ENCODE results near the gene PSMG1.
"Not testable (repeated sequence)": the region's sequence is repeated elsewhere in the genome, so short reads cannot be mapped to it uniquely, and the experiment has no call there.

PSMG1 gene

GRCh38 chr21:39148975-39149374 lies 34.3 kb downstream of the PSMG1 start:
- no peaks in the 10 kb centered on the region for H3K9me3 ChIP-seq (ENCODE audit: control insufficient read depth, low read length)
- no peaks in the 10 kb centered on the region for H3K27me3 ChIP-seq (ENCODE audit: control insufficient read depth, insufficient read depth, low read length)
- H3K4me1 ChIP-seq (ENCODE audit: control insufficient read depth, insufficient read depth, low read length) = no peaks in the 10 kb centered on the region
- H3K36me3 ChIP-seq (ENCODE audit: control insufficient read depth, insufficient read depth, low read length) = no peaks in the 10 kb centered on the region
- no peak overlapping the region for H3K9ac ChIP-seq (ENCODE audit: low read length)
- H3K4me3 ChIP-seq (ENCODE audit: low read length) = no peak overlapping the region

- Histone ChIP-seq H3K9me3 (ENCODE audit: control insufficient read depth, low read length) (no peaks in the 10 kb centered on the region), H3K27me3 (ENCODE audit: control insufficient read depth, insufficient read depth, low read length) (no peaks in the 10 kb centered on the region), H3K36me3 (ENCODE audit: control insufficient read depth, insufficient read depth, low read length) (no peaks in the 10 kb centered on the region), H3K4me3 (ENCODE audit: low read length) (no peak overlapping the region), H3K9ac (ENCODE audit: low read length) (no peak overlapping the region), H3K4me1 (ENCODE audit: control insufficient read depth, insufficient read depth, low read length) (peaks cover 6% of the 10 kb centered on the region)
These were observed 39.1 kb downstream of the PSMG1 start for GRCh38 chr21:39144191-39144590.

GRCh38 chr21:39142972-39143371 lies 40.3 kb downstream of the PSMG1 start:
- H3K4me3 ChIP-seq (ENCODE audit: low read length) = no peak overlapping the region
- no peaks in the 10 kb centered on the region for H3K27me3 ChIP-seq (ENCODE audit: control insufficient read depth, insufficient read depth, low read length)
- H3K4me1 ChIP-seq (ENCODE audit: control insufficient read depth, insufficient read depth, low read length) = peaks cover 6% of the 10 kb centered on the region
- no peak overlapping the region for H3K9ac ChIP-seq (ENCODE audit: low read length)
- no peaks in the 10 kb centered on the region for H3K36me3 ChIP-seq (ENCODE audit: control insufficient read depth, insufficient read depth, low read length)
- no peaks in the 10 kb centered on the region for H3K9me3 ChIP-seq (ENCODE audit: control insufficient read depth, low read length)

GRCh38 chr21:39141502-39141901 lies 41.7 kb downstream of the PSMG1 start:
- Histone ChIP-seq H3K4me1 (ENCODE audit: control insufficient read depth, insufficient read depth, low read length) (peaks cover 6% of the 10 kb centered on the region), H3K27me3 (ENCODE audit: control insufficient read depth, insufficient read depth, low read length) (no peaks in the 10 kb centered on the region), H3K9me3 (ENCODE audit: control insufficient read depth, low read length) (no peaks in the 10 kb centered on the region), H3K4me3 (ENCODE audit: low read length) (no peak overlapping the region), H3K9ac (ENCODE audit: low read length) (no peak overlapping the region), H3K36me3 (ENCODE audit: control insufficient read depth, insufficient read depth, low read length) (no peaks in the 10 kb centered on the region)

- no peak overlapping the region for H3K4me3 ChIP-seq (ENCODE audit: low read length)
- H3K27me3 ChIP-seq (ENCODE audit: control insufficient read depth, insufficient read depth, low read length) = no peaks in the 10 kb centered on the region
- peaks cover 6% of the 10 kb centered on the region for H3K4me1 ChIP-seq (ENCODE audit: control insufficient read depth, insufficient read depth, low read length)
- no peaks in the 10 kb centered on the region for H3K9me3 ChIP-seq (ENCODE audit: control insufficient read depth, low read length)
- H3K36me3 ChIP-seq (ENCODE audit: control insufficient read depth, insufficient read depth, low read length) = no peaks in the 10 kb centered on the region
- H3K9ac ChIP-seq (ENCODE audit: low read length) = no peak overlapping the region
These were observed 45.7 kb downstream of the PSMG1 start for GRCh38 chr21:39137248-39138178.

- Histone ChIP-seq H3K36me3 (ENCODE audit: control insufficient read depth, insufficient read depth, low read length) (no peaks in the 10 kb centered on the region), H3K27me3 (ENCODE audit: control insufficient read depth, insufficient read depth, low read length) (no peaks in the 10 kb centered on the region), H3K4me3 (ENCODE audit: low read length) (no peak overlapping the region), H3K9ac (ENCODE audit: low read length) (no peak overlapping the region), H3K4me1 (ENCODE audit: control insufficient read depth, insufficient read depth, low read length) (peaks cover 6% of the 10 kb centered on the region), H3K9me3 (ENCODE audit: control insufficient read depth, low read length) (no peaks in the 10 kb centered on the region)
These were observed 46.5 kb downstream of the PSMG1 start for GRCh38 chr21:39136711-39137110.

- not testable (repeated sequence) for H3K36me3 ChIP-seq (ENCODE audit: control insufficient read depth, insufficient read depth, low read length); H3K4me3 ChIP-seq (ENCODE audit: low read length); H3K27me3 ChIP-seq (ENCODE audit: control insufficient read depth, insufficient read depth, low read length); H3K4me1 ChIP-seq (ENCODE audit: control insufficient read depth, insufficient read depth, low read length); H3K9me3 ChIP-seq (ENCODE audit: control insufficient read depth, low read length); H3K9ac ChIP-seq (ENCODE audit: low read length)
These were observed 47.1 kb downstream of the PSMG1 start for GRCh38 chr21:39136138-39136537.

- Histone ChIP-seq H3K9me3 (ENCODE audit: control insufficient read depth, low read length) (no peaks in the 10 kb centered on the region), H3K9ac (ENCODE audit: low read length) (no peak overlapping the region), H3K4me3 (ENCODE audit: low read length) (no peak overlapping the region), H3K4me1 (ENCODE audit: control insufficient read depth, insufficient read depth, low read length) (no peaks in the 10 kb centered on the region), H3K27me3 (ENCODE audit: control insufficient read depth, insufficient read depth, low read length) (no peaks in the 10 kb centered on the region), H3K36me3 (ENCODE audit: control insufficient read depth, insufficient read depth, low read length) (no peaks in the 10 kb centered on the region)
These were observed 48.9 kb downstream of the PSMG1 start for GRCh38 chr21:39134288-39134810.

GRCh38 chr21:39132248-39132647 lies 51.0 kb downstream of the PSMG1 start:
- Histone ChIP-seq H3K27me3 (ENCODE audit: control insufficient read depth, insufficient read depth, low read length) (no peaks in the 10 kb centered on the region), H3K36me3 (ENCODE audit: control insufficient read depth, insufficient read depth, low read length) (no peaks in the 10 kb centered on the region), H3K4me1 (ENCODE audit: control insufficient read depth, insufficient read depth, low read length) (no peaks in the 10 kb centered on the region), H3K9ac (ENCODE audit: low read length) (no peak overlapping the region), H3K9me3 (ENCODE audit: control insufficient read depth, low read length) (no peaks in the 10 kb centered on the region), H3K4me3 (ENCODE audit: low read length) (no peak overlapping the region)

GRCh38 chr21:39131791-39132190 lies 51.5 kb downstream of the PSMG1 start:
- H3K4me1 ChIP-seq (ENCODE audit: control insufficient read depth, insufficient read depth, low read length) = no peaks in the 10 kb centered on the region
- no peak overlapping the region for H3K4me3 ChIP-seq (ENCODE audit: low read length)
- no peaks in the 10 kb centered on the region for H3K27me3 ChIP-seq (ENCODE audit: control insufficient read depth, insufficient read depth, low read length)
- no peaks in the 10 kb centered on the region for H3K36me3 ChIP-seq (ENCODE audit: control insufficient read depth, insufficient read depth, low read length)
- H3K9ac ChIP-seq (ENCODE audit: low read length) = no peak overlapping the region
- H3K9me3 ChIP-seq (ENCODE audit: control insufficient read depth, low read length) = no peaks in the 10 kb centered on the region

- Histone ChIP-seq H3K4me3 (ENCODE audit: low read length) (no peak overlapping the region), H3K27me3 (ENCODE audit: control insufficient read depth, insufficient read depth, low read length) (no peaks in the 10 kb centered on the region), H3K9me3 (ENCODE audit: control insufficient read depth, low read length) (no peaks in the 10 kb centered on the region), H3K36me3 (ENCODE audit: control insufficient read depth, insufficient read depth, low read length) (no peaks in the 10 kb centered on the region), H3K9ac (ENCODE audit: low read length) (no peak overlapping the region), H3K4me1 (ENCODE audit: control insufficient read depth, insufficient read depth, low read length) (no peaks in the 10 kb centered on the region)
These were observed 55.7 kb downstream of the PSMG1 start for GRCh38 chr21:39127506-39127905.

GRCh38 chr21:39126486-39126806 lies 56.8 kb downstream of the PSMG1 start:
- H3K27me3 ChIP-seq (ENCODE audit: control insufficient read depth, insufficient read depth, low read length) = no peaks in the 10 kb centered on the region
- H3K36me3 ChIP-seq (ENCODE audit: control insufficient read depth, insufficient read depth, low read length) = no peaks in the 10 kb centered on the region
- H3K4me1 ChIP-seq (ENCODE audit: control insufficient read depth, insufficient read depth, low read length) = no peaks in the 10 kb centered on the region
- H3K9ac ChIP-seq (ENCODE audit: low read length) = no peak overlapping the region
- H3K4me3 ChIP-seq (ENCODE audit: low read length) = no peak overlapping the region
- H3K9me3 ChIP-seq (ENCODE audit: control insufficient read depth, low read length) = no peaks in the 10 kb centered on the region
